ENCODE results near the gene TPD52L3. TPM values are rescaled to one million over a fixed set of nuclear protein-coding genes. Genes with fewer than 3 reads are reported as not detected.

The TPD52L3 gene
- not detected in 5 replicates for total RNA-seq (2022; extraction: Qiagen RNA extraction)

DNA sequence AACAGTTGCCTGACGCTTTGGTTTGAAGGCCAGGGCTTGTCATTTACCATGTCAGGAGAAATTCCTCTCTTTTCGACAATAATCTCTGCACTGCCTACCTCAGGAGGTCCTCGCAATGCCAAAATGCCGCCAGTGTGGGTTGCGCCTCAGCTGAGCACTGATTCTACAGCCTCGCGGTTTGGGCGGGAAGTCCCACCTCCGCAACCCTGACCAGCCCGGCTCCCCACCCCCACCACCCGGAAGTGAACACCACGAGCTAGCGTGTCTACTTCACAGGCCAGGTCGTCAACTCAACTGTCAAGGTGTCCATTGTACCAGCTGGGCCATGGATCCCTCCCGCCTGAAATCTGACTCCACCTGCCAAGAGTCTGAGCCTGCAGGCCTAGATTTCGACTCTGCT, at the start of gene TPD52L3:
Gene TPD52L3 (plus strand): TSS at position 273 of the 400 bp plus-strand sequence. CDS start 221 bp downstream, outside the sequence.

Other genes with a start within 250 kb of the TPD52L3 start
- gene IL33, start 112.6 kb upstream of the TPD52L3 start, total RNA-seq (2022; extraction: Qiagen RNA extraction): 0.23 to 0.63 TPM (median 0.33 TPM) in 5 replicates
- 23.2 to 31.8 TPM (median 28.3 TPM) in 5 replicates for gene UHRF2, start 84.8 kb downstream of the TPD52L3 start, total RNA-seq (2022; extraction: Qiagen RNA extraction)

All from A549 treated with Mapracorat at 1 μM for 4 hours (cell line).